ENCODE data around the gene PNPLA2. TPM values are rescaled to one million over a fixed set of nuclear protein-coding genes. Genes with fewer than 3 reads are reported as not detected.
A peak's percentile ranks its signal among the peaks of the same experiment; 100 is the strongest.

PNPLA2 gene
- total RNA-seq, 2 experiments from 2014 or later: 110 to 125 TPM

DNA sequence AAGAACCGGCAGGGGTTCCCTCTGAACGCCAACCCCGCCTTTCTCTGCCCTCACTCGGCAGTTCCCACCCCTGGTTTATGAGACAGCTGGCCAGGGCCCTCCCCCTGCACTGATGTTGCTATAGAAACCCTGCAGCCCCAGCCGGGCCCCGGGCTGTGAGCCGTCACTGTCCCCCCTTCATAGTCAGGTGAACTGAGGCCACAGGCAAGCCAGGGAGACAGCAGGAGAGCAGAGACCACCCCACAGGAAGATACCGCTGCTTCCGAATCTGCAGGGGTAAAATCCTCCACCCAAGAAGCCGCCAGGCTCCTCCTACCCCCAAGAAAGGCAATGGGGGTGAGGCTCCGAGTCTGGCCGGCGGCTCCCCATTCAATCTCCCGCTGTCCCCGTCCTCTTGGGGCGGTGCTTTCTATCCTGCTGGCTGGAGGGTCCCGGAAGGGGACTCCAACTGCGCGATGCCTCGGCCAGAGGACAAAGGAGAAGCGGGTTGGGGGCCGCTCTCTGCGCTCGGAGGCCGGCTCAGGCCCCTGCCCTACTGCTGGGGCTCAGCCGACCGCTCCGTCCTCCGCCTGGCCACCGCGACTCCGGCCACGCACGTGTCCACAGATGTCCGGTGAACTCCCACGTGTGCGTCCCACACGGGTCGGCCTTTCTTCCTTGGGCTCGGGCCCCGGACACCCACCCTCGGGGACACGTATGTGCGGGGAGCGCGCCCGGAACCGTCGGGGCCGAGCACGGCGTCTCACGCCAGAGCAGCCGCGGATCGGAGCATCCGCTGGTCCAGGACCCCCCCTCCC, 21.2 kb upstream of the PNPLA2 start:
- peaks cover 3% of the 10 kb centered on the region for H3K36me3 Mint-ChIP-seq
- no peaks in the 10 kb centered on the region for H3K27me3 Mint-ChIP-seq
- no peaks in the 10 kb centered on the region for H3K9me3 Mint-ChIP-seq
- ATAC-seq (ENCODE audit: low read depth) (peak; percentile 50), DNase-seq (peak; percentile 86)
- H3K4me1 Mint-ChIP-seq: peaks cover 6% of the 10 kb centered on the region
- H3K4me3 Mint-ChIP-seq: peak overlapping the region; percentile 98
- H3K27ac Mint-ChIP-seq: peak overlapping the region; percentile 95
- POLR2A ChIA-PET: interaction anchor here (0.5 to 3.3 kb wide), 6 partner anchors 9 to 51 kb away, joined by 3 to 20 read pairs (median 12); partner anchors contain the start of genes PNPLA2, RPLP2 and TALDO1

- no peaks in the 10 kb centered on the region for H3K27me3 Mint-ChIP-seq
- ATAC-seq (ENCODE audit: low read depth): peak; percentile 48
- peak within 1 kb of the TSS; percentile 98 for H3K4me3 Mint-ChIP-seq
- peaks cover 3% of the 10 kb centered on the region for H3K36me3 Mint-ChIP-seq
- no peaks in the 10 kb centered on the region for H3K9me3 Mint-ChIP-seq
- H3K4me1 Mint-ChIP-seq: peaks cover 6% of the 10 kb centered on the region
- POLR2A ChIA-PET: interaction anchor here (2.1 kb wide), 1 partner anchor 8 kb away, joined by 10 read pairs; no protein-coding TSS in a partner anchor
- peak; percentile 96 for DNase-seq
- peak within 1 kb of the TSS; percentile 95 for H3K27ac Mint-ChIP-seq
Measured at GRCh38 chr11:798093-798713, 20.5 kb upstream of the PNPLA2 start, which contains the start of gene SLC25A22. SLC25A22 (minus strand) TSS chr11:798281; CDS start chr11:795006, 3,275 bp downstream.

DNA sequence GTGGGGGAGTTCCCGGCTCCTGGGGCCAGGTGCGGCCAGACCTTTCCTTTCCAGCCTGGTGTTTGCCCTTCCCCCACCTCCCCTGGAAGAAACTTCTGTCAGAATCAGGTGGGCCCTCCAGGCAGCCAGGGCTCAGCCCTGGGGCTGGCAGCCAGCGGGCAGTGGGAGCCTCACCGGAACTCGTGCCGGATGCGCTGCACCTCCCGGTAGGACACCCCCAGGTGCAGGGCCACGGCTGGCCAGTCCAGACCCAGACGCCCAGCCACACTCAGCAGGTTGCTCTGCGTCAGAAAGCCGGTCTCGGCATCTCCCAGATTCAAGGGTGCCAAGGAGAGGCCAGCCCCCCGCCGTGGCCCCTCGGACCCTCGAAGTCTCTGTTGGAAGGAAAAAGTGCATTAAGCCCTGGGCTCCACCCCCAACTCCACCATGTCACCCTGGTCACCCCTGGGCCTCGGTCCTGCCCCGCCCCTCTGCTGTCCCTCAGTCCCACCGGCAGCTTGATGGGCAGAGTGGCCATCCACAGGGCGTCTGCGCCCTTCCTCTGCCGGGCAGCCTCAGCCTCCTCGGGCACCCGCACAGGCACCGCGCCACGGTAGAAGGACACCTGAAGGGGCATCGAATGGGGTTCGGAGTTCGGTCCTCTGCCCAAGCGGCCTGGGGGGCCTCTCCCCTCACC, 18.9 kb upstream of the PNPLA2 start:
- H3K36me3 Mint-ChIP-seq: peaks cover 3% of the 10 kb centered on the region
- peaks cover 9% of the 10 kb centered on the region for H3K4me1 Mint-ChIP-seq
- H3K4me3 Mint-ChIP-seq: no peak overlapping the region
- no peak overlapping the region for H3K27ac Mint-ChIP-seq
- DNase-seq (no peak), ATAC-seq (ENCODE audit: low read depth) (no peak)
- H3K9me3 Mint-ChIP-seq: no peaks in the 10 kb centered on the region
- POLR2A ChIA-PET: interaction anchor here (1.4 kb wide), 1 partner anchor 9 kb away, joined by 4 read pairs; no protein-coding TSS in a partner anchor
- no peaks in the 10 kb centered on the region for H3K27me3 Mint-ChIP-seq

DNA sequence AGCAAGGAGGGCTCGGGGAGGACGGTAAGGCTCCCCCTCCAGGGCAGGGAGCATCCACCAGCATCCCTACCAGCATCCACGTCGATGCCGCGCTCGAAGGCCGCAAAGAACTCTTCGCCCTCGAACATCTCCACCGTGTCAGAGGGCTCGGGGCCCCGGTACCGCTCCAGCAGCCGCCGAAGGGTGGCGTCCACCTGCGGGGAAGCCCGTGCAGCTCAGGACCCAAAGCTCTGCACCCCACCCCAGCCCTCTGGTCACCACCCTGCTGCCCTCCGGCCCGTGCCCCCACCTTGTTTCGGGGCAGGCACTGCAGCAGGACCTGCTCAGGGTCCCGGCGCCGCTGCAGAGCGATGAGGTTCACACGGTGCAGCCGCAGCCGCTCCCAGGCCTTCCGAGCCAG, 18.2 kb upstream of the PNPLA2 start:
- Mint-ChIP-seq H3K4me3 (no peak overlapping the region), H3K9me3 (no peaks in the 10 kb centered on the region), H3K27me3 (no peaks in the 10 kb centered on the region), H3K27ac (no peak overlapping the region), H3K36me3 (peaks cover 3% of the 10 kb centered on the region), H3K4me1 (peaks cover 9% of the 10 kb centered on the region)
- POLR2A ChIA-PET: no interaction called here
- DNase-seq (no peak), ATAC-seq (ENCODE audit: low read depth) (no peak)

GRCh38 chr11:801097-801780, 17.5 kb upstream of the PNPLA2 start:
- DNase-seq (no peak), ATAC-seq (ENCODE audit: low read depth) (no peak)
- H3K27ac Mint-ChIP-seq: no peak overlapping the region
- no peak overlapping the region for H3K4me3 Mint-ChIP-seq
- POLR2A ChIA-PET: no interaction called here
- H3K27me3 Mint-ChIP-seq: no peaks in the 10 kb centered on the region
- H3K9me3 Mint-ChIP-seq: no peaks in the 10 kb centered on the region
- peaks cover 8% of the 10 kb centered on the region for H3K4me1 Mint-ChIP-seq
- peaks cover 3% of the 10 kb centered on the region for H3K36me3 Mint-ChIP-seq

DNA sequence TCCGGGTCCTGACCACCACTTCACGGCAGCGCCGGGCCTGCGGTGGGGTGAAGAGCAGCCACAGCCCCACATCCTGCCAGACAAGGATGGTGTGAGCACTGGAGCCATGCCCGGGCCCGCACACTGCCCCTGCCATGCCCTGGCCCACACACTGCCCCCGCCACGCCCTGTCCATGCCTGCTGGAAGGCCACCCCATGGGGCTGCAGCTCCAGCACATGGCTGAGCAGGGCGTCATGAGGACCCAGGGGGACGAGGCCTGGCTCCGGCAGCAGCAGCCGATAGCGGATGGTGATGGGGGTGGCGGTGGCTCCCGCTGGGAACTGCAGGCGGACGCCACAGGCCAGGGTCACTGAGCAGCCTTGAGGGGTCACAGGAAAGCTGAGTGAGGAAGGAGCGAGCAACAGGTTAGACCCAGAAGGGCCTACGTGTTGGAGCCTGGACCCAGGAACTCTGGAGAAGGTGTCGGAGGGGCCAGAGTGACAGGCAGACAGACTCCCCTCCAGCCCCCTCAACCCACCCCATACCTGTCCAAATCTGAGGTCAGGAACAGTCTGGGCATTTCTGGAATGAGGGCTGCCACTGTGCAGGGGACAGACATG, 16.6 kb upstream of the PNPLA2 start:
- H3K27me3 Mint-ChIP-seq: no peaks in the 10 kb centered on the region
- POLR2A ChIA-PET: interaction anchor here (2.9 kb wide), 1 partner anchor 41 kb away, joined by 9 read pairs; the partner anchor contains the start of genes POLR2L and TSPAN4
- no peak overlapping the region for H3K27ac Mint-ChIP-seq
- H3K36me3 Mint-ChIP-seq: peaks cover 3% of the 10 kb centered on the region
- peaks cover 4% of the 10 kb centered on the region for H3K4me1 Mint-ChIP-seq
- H3K4me3 Mint-ChIP-seq: peak overlapping the region; percentile 42
- DNase-seq: no peak
- H3K9me3 Mint-ChIP-seq: no peaks in the 10 kb centered on the region
- ATAC-seq (ENCODE audit: low read depth): no peak

DNA sequence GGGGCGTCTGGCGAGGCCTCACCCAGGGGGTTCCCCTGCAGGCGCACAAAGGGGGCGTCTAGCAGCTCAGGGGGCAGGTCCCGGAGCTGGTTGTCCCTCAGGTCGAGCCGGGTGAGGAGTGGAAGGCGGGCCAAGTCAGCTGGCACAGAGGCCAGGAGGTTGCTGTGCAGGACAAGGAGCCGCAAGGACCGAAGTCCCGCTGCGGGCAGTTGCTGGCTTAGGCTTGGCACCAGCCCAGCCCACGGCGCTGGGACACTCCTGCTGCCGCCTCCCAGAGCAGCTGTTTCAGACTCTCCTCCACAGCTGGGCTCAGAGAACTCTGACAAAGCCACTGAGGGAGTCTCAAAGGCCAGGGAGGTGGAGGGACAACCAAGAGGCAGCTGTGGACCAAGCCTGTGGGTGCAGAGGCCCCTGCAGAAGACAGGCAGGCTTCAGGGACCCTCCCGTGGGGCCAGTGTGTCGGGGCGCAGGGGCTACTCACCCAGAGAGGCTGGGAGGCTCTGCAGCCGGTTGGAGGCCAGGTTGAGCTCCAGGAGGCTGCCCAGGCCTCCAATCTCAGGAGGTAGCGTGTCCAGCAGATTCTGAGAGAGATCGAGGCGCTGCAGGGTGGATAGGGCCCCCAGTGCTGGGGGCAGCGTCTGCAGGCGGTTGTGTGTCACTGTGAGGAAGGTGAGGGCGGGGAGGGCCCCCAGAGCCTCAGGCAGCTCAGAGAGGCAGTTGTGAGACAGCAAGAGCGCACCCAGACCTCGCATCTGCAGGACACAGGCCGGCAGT, 15.8 kb upstream of the PNPLA2 start:
- DNase-seq (no peak), ATAC-seq (ENCODE audit: low read depth) (no peak)
- peaks cover 3% of the 10 kb centered on the region for H3K36me3 Mint-ChIP-seq
- no peak overlapping the region for H3K27ac Mint-ChIP-seq
- H3K4me3 Mint-ChIP-seq: peak overlapping the region; percentile 84
- H3K27me3 Mint-ChIP-seq: no peaks in the 10 kb centered on the region
- POLR2A ChIA-PET: interaction anchor here (2.9 kb wide), 2 partner anchors 16 to 40 kb away, joined by 9 to 13 read pairs; partner anchors contain the start of genes PNPLA2, POLR2L and TSPAN4
- H3K9me3 Mint-ChIP-seq: no peaks in the 10 kb centered on the region
- peaks cover 6% of the 10 kb centered on the region for H3K4me1 Mint-ChIP-seq

GRCh38 chr11:803467-803742, 15.3 kb upstream of the PNPLA2 start:
- H3K4me3 Mint-ChIP-seq: peak overlapping the region; percentile 84
- POLR2A ChIA-PET: interaction anchor here (1.3 to 2.9 kb wide), 3 partner anchors 8 to 39 kb away, joined by 5 to 13 read pairs (median 9); partner anchors contain the start of genes PNPLA2, POLR2L and TSPAN4

GRCh38 chr11:803770-804598, 14.7 kb upstream of the PNPLA2 start:
- H3K27ac Mint-ChIP-seq: peak overlapping the region; percentile 80
- H3K4me1 Mint-ChIP-seq: peaks cover 12% of the 10 kb centered on the region
- H3K36me3 Mint-ChIP-seq: peaks cover 3% of the 10 kb centered on the region
- no peaks in the 10 kb centered on the region for H3K9me3 Mint-ChIP-seq
- DNase-seq (no peak), ATAC-seq (ENCODE audit: low read depth) (no peak)
- POLR2A ChIA-PET: interaction anchor here (0.7 to 2.9 kb wide), 8 partner anchors 8 to 39 kb away, joined by 3 to 13 read pairs (median 4); partner anchors contain the start of genes CD151, CEND1, GATD1 and PNPLA2
- H3K27me3 Mint-ChIP-seq: no peaks in the 10 kb centered on the region
- peak overlapping the region; percentile 84 for H3K4me3 Mint-ChIP-seq

More at GRCh38 chr11:803467-803742, 15.3 kb upstream of the PNPLA2 start:
- Mint-ChIP-seq H3K4me1 (peaks cover 7% of the 10 kb centered on the region), H3K9me3 (no peaks in the 10 kb centered on the region), H3K36me3 (peaks cover 3% of the 10 kb centered on the region), H3K27me3 (no peaks in the 10 kb centered on the region), H3K27ac (no peak overlapping the region)
- DNase-seq (no peak), ATAC-seq (ENCODE audit: low read depth) (no peak)

DNA sequence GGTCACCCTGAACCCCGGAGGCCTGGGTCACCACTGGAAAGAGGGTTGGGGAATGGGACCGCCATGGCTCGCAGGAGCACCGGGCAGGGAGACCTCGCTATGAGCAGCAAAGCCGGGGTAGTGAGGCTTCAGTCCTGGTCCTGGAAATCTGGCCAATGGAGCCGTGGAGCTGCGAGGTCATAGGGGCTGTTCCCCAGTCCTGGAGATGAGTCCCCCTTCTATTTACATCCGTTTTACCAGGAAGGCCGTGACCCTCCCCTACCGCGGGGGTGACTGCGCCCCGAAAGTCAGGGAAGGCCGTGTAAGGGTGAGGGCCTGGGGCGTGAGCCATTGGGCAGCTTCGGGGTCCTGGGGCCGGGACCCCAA, 14.1 kb upstream of the PNPLA2 start:
- H3K27me3 Mint-ChIP-seq: no peaks in the 10 kb centered on the region
- H3K36me3 Mint-ChIP-seq: peaks cover 3% of the 10 kb centered on the region
- ATAC-seq (ENCODE audit: low read depth) (no peak), DNase-seq (no peak)
- H3K4me1 Mint-ChIP-seq: peaks cover 12% of the 10 kb centered on the region
- H3K4me3 Mint-ChIP-seq: peak overlapping the region; percentile 84
- POLR2A ChIA-PET: interaction anchor here (0.6 to 2.9 kb wide), 9 partner anchors 9 to 38 kb away, joined by 3 to 13 read pairs (median 3); partner anchors contain the start of genes CD151, CEND1, GATD1 and PNPLA2
- H3K9me3 Mint-ChIP-seq: no peaks in the 10 kb centered on the region
- peak overlapping the region; percentile 80 for H3K27ac Mint-ChIP-seq

Measured in activated naive CD8-positive, alpha-beta T cell treated with anti-CD3 and anti-CD28 coated beads, Interleukin-2, amount 10 ng/mL, durations not matched to agents 7 days and 5 days (primary cell).